Activated naive CD4-positive, alpha-beta T cell treated with anti-CD3 and anti-CD28 coated beads, Interleukin-2, amount 50 U/mL, for 24 hours (primary cell): ENCODE results near the gene IFITM2.
"Not testable (repeated sequence)": the region's sequence is repeated elsewhere in the genome, so short reads cannot be mapped to it uniquely, and the experiment has no call there.

Source experiments
- H3K27ac Mint-ChIP-seq: one replicate; pipeline ENCODE4 v1.8.0; 2021; ENCODE audit warnings: mild to moderate bottlenecking, mixed read lengths
- H3K27me3 Mint-ChIP-seq: one replicate; pipeline ENCODE4 v1.8.0; 2021; ENCODE audit warnings: mixed read lengths
- H3K36me3 Mint-ChIP-seq: one replicate; pipeline ENCODE4 v1.8.0; 2021; ENCODE audit warnings: mixed read lengths
- H3K4me1 Mint-ChIP-seq: one replicate; pipeline ENCODE4 v1.8.0; 2021; ENCODE audit warnings: mixed read lengths
- H3K4me3 Mint-ChIP-seq: one replicate; pipeline ENCODE4 v1.8.0; 2021; ENCODE audit warnings: mild to moderate bottlenecking, mixed read lengths
- H3K9me3 Mint-ChIP-seq: one replicate; pipeline ENCODE4 v1.8.0; 2021; ENCODE audit warnings: mixed read lengths

IFITM2 gene

GRCh38 chr11:279040-279965, 28.3 kb upstream of the IFITM2 start:
- Mint-ChIP-seq H3K36me3 (peaks cover 3% of the 10 kb centered on the region), H3K4me3 (peak overlapping the region; percentile 78), H3K9me3 (no peaks in the 10 kb centered on the region), H3K27ac (no peak overlapping the region), H3K4me1 (peaks cover 46% of the 10 kb centered on the region), H3K27me3 (peaks cover 2% of the 10 kb centered on the region)

GRCh38 chr11:279966-280705, 27.5 kb upstream of the IFITM2 start:
- Mint-ChIP-seq H3K27ac (peak overlapping the region; percentile 88), H3K4me3 (peak overlapping the region; percentile 79), H3K36me3 (peaks cover 3% of the 10 kb centered on the region)

GRCh38 chr11:280706-281485, 26.7 kb upstream of the IFITM2 start:
- H3K9me3 Mint-ChIP-seq, result no peaks in the 10 kb centered on the region
- H3K36me3 Mint-ChIP-seq, result peaks cover 3% of the 10 kb centered on the region
- peaks cover 49% of the 10 kb centered on the region for H3K4me1 Mint-ChIP-seq
- H3K4me3 Mint-ChIP-seq, result peak overlapping the region; percentile 73
- peaks cover 2% of the 10 kb centered on the region for H3K27me3 Mint-ChIP-seq
- no peak overlapping the region for H3K27ac Mint-ChIP-seq

More at GRCh38 chr11:279966-280705, 27.5 kb upstream of the IFITM2 start:
- Mint-ChIP-seq H3K27me3 (peaks cover 2% of the 10 kb centered on the region), H3K4me1 (peaks cover 46% of the 10 kb centered on the region), H3K9me3 (no peaks in the 10 kb centered on the region)

- Mint-ChIP-seq H3K36me3 (peaks cover 3% of the 10 kb centered on the region), H3K27ac (peak overlapping the region; percentile 88), H3K9me3 (no peaks in the 10 kb centered on the region), H3K27me3 (peaks cover 2% of the 10 kb centered on the region), H3K4me1 (peaks cover 55% of the 10 kb centered on the region), H3K4me3 (peak overlapping the region; percentile 73)
Observed at GRCh38 chr11:281486-282161, 26.0 kb upstream of the IFITM2 start.

- Mint-ChIP-seq H3K9me3 (no peaks in the 10 kb centered on the region), H3K27ac (peak overlapping the region; percentile 88), H3K4me3 (peak overlapping the region; percentile 73), H3K4me1 (peaks cover 59% of the 10 kb centered on the region), H3K36me3 (peaks cover 3% of the 10 kb centered on the region), H3K27me3 (peaks cover 2% of the 10 kb centered on the region)
Observed at GRCh38 chr11:282171-282570, 25.4 kb upstream of the IFITM2 start.

GRCh38 chr11:282630-283360, 24.8 kb upstream of the IFITM2 start:
- Mint-ChIP-seq H3K9me3 (no peaks in the 10 kb centered on the region), H3K27me3 (peaks cover 2% of the 10 kb centered on the region), H3K4me3 (peak overlapping the region; percentile 73), H3K27ac (no peak overlapping the region), H3K4me1 (peaks cover 56% of the 10 kb centered on the region), H3K36me3 (peaks cover 3% of the 10 kb centered on the region)

- Mint-ChIP-seq H3K36me3 (peaks cover 3% of the 10 kb centered on the region), H3K27ac (peak overlapping the region; percentile 35), H3K4me3 (peak overlapping the region; percentile 36), H3K4me1 (peaks cover 56% of the 10 kb centered on the region), H3K9me3 (no peaks in the 10 kb centered on the region), H3K27me3 (peaks cover 2% of the 10 kb centered on the region)
Observed at GRCh38 chr11:283405-284104, 24.1 kb upstream of the IFITM2 start.

GRCh38 chr11:284105-285020, 23.3 kb upstream of the IFITM2 start:
- Mint-ChIP-seq H3K9me3 (no peaks in the 10 kb centered on the region), H3K27me3 (peaks cover 2% of the 10 kb centered on the region), H3K36me3 (peaks cover 3% of the 10 kb centered on the region), H3K27ac (no peak overlapping the region), H3K4me3 (no peak overlapping the region), H3K4me1 (peaks cover 53% of the 10 kb centered on the region)

GRCh38 chr11:285021-285893, 22.4 kb upstream of the IFITM2 start:
- Mint-ChIP-seq H3K4me1 (peaks cover 53% of the 10 kb centered on the region), H3K9me3 (no peaks in the 10 kb centered on the region), H3K27me3 (peaks cover 2% of the 10 kb centered on the region), H3K4me3 (no peak overlapping the region), H3K27ac (peak overlapping the region; percentile 8), H3K36me3 (peaks cover 3% of the 10 kb centered on the region)

- no peaks in the 10 kb centered on the region for H3K9me3 Mint-ChIP-seq
- H3K27me3 Mint-ChIP-seq, result peaks cover 2% of the 10 kb centered on the region
- H3K36me3 Mint-ChIP-seq, result peaks cover 3% of the 10 kb centered on the region
- peaks cover 51% of the 10 kb centered on the region for H3K4me1 Mint-ChIP-seq
- peak overlapping the region; percentile 8 for H3K27ac Mint-ChIP-seq
- H3K4me3 Mint-ChIP-seq, result no peak overlapping the region
Observed at GRCh38 chr11:285894-286220, 21.8 kb upstream of the IFITM2 start.

- H3K36me3 Mint-ChIP-seq, H3K9me3 Mint-ChIP-seq, H3K27me3 Mint-ChIP-seq: not testable (repeated sequence)
- Mint-ChIP-seq H3K4me1 (peaks cover 45% of the 10 kb centered on the region), H3K4me3 (peak overlapping the region; percentile 80), H3K27ac (peak overlapping the region; percentile 85)
Observed at GRCh38 chr11:286977-287820, 20.4 kb upstream of the IFITM2 start.
